HepG2 (cell line): ENCODE results near the gene FOLR1. TPM values are rescaled to one million over a fixed set of nuclear protein-coding genes. Genes with fewer than 3 reads are reported as not detected.

Source experiments
- ARID2 ChIP-seq: sonication (generic); formaldehyde crosslinking; IDR thresholded peaks from 2 replicates; pipeline ENCODE4 v1.8.1; 2022; ENCODE audit warnings: mild to moderate bottlenecking, missing genetic modification reagents, borderline replicate concordance
- CENPT ChIP-seq: sonication (generic); formaldehyde crosslinking; IDR thresholded peaks from 2 replicates; pipeline ENCODE4 v1.8.0; 2022; ENCODE audit warnings: low read depth, mild to moderate bottlenecking, moderate library complexity, missing genetic modification reagents
- FOXA3 ChIP-seq: IDR thresholded peaks from 2 replicates; pipeline ENCODE4 v1.6.1; 2016; ENCODE audit warnings: missing genetic modification reagents, missing compliant biosample characterization
- NFE2L1 ChIP-seq: sonication (generic); formaldehyde crosslinking; IDR thresholded peaks from 2 replicates; pipeline ENCODE4 v1.4.0; 2020; ENCODE audit warnings: missing genetic modification reagents, mild to moderate bottlenecking, borderline replicate concordance
- PCBP2 ChIP-seq: fragments of 200-400 bp; formaldehyde crosslinking; optimal IDR thresholded peaks from 2 replicates; pipeline ENCODE3; 2018; ENCODE audit warnings: low read length, low read depth; ENCODE audit not compliant: poor library complexity, severe bottlenecking
- SIX1 ChIP-seq: sonication (generic); formaldehyde crosslinking; IDR thresholded peaks from 2 replicates; pipeline ENCODE4 v1.4.0; 2020; ENCODE audit warnings: missing genetic modification reagents, borderline replicate concordance
- SOX13 ChIP-seq, 3 experiments: fragments of 450-650 bp in 1 of 3; sonication (generic) in 1 of 3; formaldehyde crosslinking in 1 of 3; IDR thresholded peaks in 2 of 3; conservative IDR thresholded peaks in 1 of 3; 2 replicates each; pipeline versions ENCODE4 v1.5.0 to v1.6.1; 2016 to 2020; ENCODE audit warnings: antibody characterized with exemption in 1 of 3, mild to moderate bottlenecking in 1 of 3, missing compliant biosample characterization in 1 of 3, missing genetic modification reagents in 1 of 3, moderate library complexity in 1 of 3
- SSRP1 ChIP-seq: IDR thresholded peaks from 2 replicates; pipeline ENCODE4 v1.6.1; 2016; ENCODE audit warnings: control low read depth
- ZNF629 ChIP-seq: sonication (generic); formaldehyde crosslinking; conservative IDR thresholded peaks from 2 replicates; pipeline ENCODE4 v1.5.0; 2020; ENCODE audit warnings: missing genetic modification reagents
- ZNF670 ChIP-seq: sonication (generic); formaldehyde crosslinking; IDR thresholded peaks from 2 replicates; pipeline ENCODE4 v1.8.0; 2022; ENCODE audit warnings: mild to moderate bottlenecking, missing genetic modification reagents, borderline replicate concordance
- ZNF720 ChIP-seq: sonication (generic); formaldehyde crosslinking; IDR thresholded peaks from 2 replicates; pipeline ENCODE4 v1.4.0; 2020; ENCODE audit warnings: missing genetic modification reagents
- polyA plus RNA-seq, 8 experiments: library from polyadenylated mRNA; depleted of rRNA in 3 of 8; stranded (reverse) in 7 of 8; unstranded in 1 of 8; fragments of >200 nt; fragmentation: Illumina TruSeq in 4 of 8; extraction: Trizol in 4 of 8; gene quantifications; 2 replicates each; pipeline versions ENCODE4 v1.2.1 to v1.2.3, GENCODE V29; 2011 to 2016; ENCODE audit warnings: low read depth in 4 of 8, missing spikeins in 1 of 8, mixed read lengths in 1 of 8; ENCODE audit not compliant: insufficient read depth in 1 of 8
- total RNA-seq, 5 experiments: library from RNA; depleted of rRNA; stranded (reverse); fragments of >200 nt; fragmentation: Illumina TruSeq; extraction: Trizol; gene quantifications; 2 replicates each; pipeline ENCODE4 v1.2.3, GENCODE V29; 2016; ENCODE audit warnings: low read depth in 1 of 5
- TF ChIP-seq, protein P1 (sequence below): sonication (generic); formaldehyde crosslinking; conservative IDR thresholded peaks from 2 replicates; pipeline ENCODE4 v1.4.0; 2020; ENCODE audit warnings: mild to moderate bottlenecking, missing genetic modification reagents, moderate library complexity
- TF ChIP-seq, protein P2 (sequence below): sonication (generic); formaldehyde crosslinking; IDR thresholded peaks from 2 replicates; pipeline ENCODE4 v1.9.0; 2021; ENCODE audit warnings: missing genetic modification reagents, borderline replicate concordance
- TF ChIP-seq, protein P3 (sequence below): sonication (generic); formaldehyde crosslinking; IDR thresholded peaks from 2 replicates; pipeline ENCODE4 v1.9.0; 2021; ENCODE audit warnings: missing genetic modification reagents, borderline replicate concordance

FOLR1 gene
- total and polyA plus RNA-seq, 2 of the 13 experiments (the other 11 are each of a cell fraction or from before 2014, with no cell fraction given), result 0.20 TPM; not detected in 1

DNA sequence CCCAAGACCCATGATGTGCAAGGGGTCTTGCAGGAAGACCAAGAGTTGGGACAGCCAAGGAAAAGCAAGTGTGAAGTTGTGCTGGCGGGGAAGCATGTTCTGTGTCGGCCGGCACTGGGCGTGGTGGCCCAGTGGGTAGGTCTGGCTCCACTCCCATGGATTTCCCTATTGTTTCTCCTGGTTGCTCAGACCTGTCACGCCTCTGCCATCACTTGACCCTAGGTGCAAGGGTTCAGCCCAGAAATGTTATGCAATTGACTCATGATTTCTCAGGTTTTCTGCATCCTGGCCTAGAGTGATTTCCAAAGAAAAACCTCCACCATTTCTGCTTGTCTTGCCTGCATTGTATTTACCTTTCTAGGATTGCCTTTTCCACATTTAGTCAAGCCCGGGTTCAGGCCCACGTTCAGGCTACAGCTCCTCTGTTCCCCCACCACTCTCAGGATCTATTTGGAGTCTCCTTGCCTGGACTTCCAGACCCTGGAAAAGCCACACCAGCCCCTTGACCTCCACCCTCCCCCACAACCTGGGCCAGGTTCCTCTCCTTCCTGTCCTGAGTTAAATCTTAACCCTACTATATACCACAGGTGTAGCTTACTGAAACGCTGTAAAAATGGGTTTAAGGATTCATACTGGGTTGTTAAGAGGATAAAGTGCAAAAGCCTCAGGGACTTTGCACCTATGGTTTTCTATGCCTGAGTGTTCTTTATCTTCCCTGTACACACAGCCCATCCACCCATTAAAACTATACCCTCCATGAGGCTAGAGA, 17.5 kb upstream of the FOLR1 start (continued):
- TF ChIP-seq, protein P1, sequence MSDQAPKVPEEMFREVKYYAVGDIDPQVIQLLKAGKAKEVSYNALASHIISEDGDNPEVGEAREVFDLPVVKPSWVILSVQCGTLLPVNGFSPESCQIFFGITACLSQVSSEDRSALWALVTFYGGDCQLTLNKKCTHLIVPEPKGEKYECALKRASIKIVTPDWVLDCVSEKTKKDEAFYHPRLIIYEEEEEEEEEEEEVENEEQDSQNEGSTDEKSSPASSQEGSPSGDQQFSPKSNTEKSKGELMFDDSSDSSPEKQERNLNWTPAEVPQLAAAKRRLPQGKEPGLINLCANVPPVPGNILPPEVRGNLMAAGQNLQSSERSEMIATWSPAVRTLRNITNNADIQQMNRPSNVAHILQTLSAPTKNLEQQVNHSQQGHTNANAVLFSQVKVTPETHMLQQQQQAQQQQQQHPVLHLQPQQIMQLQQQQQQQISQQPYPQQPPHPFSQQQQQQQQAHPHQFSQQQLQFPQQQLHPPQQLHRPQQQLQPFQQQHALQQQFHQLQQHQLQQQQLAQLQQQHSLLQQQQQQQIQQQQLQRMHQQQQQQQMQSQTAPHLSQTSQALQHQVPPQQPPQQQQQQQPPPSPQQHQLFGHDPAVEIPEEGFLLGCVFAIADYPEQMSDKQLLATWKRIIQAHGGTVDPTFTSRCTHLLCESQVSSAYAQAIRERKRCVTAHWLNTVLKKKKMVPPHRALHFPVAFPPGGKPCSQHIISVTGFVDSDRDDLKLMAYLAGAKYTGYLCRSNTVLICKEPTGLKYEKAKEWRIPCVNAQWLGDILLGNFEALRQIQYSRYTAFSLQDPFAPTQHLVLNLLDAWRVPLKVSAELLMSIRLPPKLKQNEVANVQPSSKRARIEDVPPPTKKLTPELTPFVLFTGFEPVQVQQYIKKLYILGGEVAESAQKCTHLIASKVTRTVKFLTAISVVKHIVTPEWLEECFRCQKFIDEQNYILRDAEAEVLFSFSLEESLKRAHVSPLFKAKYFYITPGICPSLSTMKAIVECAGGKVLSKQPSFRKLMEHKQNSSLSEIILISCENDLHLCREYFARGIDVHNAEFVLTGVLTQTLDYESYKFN, result no peak
- TF ChIP-seq ZNF629 (CRISPR knock-in tag) (0 out of 2 replicates have a peak, but pooled peaks have one; percentile 11), PCBP2 (no peak), SOX13 (IDR thresholded peaks at IDR 0.05) (no peak), SOX13 (CRISPR knock-in tag; conservative IDR thresholded peaks at IDR 0.05 in 1 of 2, IDR thresholded peaks at IDR 0.05 in 1 of 2) (peak in 1 of 2 experiments; percentile 11; a peak in 1 of 4 replicates), ARID2 (CRISPR knock-in tag) (no peak), CENPT (CRISPR knock-in tag) (no peak), ZNF670 (CRISPR knock-in tag) (no peak), SSRP1 (CRISPR knock-in tag) (no peak), ZNF720 (CRISPR knock-in tag) (no peak), FOXA3 (CRISPR knock-in tag) (no peak), SIX1 (CRISPR knock-in tag) (no peak), NFE2L1 (no peak)
- TF ChIP-seq, protein P2, sequence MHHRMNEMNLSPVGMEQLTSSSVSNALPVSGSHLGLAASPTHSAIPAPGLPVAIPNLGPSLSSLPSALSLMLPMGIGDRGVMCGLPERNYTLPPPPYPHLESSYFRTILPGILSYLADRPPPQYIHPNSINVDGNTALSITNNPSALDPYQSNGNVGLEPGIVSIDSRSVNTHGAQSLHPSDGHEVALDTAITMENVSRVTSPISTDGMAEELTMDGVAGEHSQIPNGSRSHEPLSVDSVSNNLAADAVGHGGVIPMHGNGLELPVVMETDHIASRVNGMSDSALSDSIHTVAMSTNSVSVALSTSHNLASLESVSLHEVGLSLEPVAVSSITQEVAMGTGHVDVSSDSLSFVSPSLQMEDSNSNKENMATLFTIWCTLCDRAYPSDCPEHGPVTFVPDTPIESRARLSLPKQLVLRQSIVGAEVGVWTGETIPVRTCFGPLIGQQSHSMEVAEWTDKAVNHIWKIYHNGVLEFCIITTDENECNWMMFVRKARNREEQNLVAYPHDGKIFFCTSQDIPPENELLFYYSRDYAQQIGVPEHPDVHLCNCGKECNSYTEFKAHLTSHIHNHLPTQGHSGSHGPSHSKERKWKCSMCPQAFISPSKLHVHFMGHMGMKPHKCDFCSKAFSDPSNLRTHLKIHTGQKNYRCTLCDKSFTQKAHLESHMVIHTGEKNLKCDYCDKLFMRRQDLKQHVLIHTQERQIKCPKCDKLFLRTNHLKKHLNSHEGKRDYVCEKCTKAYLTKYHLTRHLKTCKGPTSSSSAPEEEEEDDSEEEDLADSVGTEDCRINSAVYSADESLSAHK, result no peak
- TF ChIP-seq, protein P3, sequence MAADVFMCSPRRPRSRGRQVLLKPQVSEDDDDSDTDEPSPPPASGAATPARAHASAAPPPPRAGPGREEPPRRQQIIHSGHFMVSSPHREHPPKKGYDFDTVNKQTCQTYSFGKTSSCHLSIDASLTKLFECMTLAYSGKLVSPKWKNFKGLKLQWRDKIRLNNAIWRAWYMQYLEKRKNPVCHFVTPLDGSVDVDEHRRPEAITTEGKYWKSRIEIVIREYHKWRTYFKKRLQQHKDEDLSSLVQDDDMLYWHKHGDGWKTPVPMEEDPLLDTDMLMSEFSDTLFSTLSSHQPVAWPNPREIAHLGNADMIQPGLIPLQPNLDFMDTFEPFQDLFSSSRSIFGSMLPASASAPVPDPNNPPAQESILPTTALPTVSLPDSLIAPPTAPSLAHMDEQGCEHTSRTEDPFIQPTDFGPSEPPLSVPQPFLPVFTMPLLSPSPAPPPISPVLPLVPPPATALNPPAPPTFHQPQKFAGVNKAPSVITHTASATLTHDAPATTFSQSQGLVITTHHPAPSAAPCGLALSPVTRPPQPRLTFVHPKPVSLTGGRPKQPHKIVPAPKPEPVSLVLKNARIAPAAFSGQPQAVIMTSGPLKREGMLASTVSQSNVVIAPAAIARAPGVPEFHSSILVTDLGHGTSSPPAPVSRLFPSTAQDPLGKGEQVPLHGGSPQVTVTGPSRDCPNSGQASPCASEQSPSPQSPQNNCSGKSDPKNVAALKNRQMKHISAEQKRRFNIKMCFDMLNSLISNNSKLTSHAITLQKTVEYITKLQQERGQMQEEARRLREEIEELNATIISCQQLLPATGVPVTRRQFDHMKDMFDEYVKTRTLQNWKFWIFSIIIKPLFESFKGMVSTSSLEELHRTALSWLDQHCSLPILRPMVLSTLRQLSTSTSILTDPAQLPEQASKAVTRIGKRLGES, result no peak
